ENCODE data around the gene CAVIN2.

CAVIN2 gene

GRCh38 chr2:191839918-191840804, 6.7 kb downstream of the CAVIN2 start:
- DNase-seq (ENCODE audit: low read depth) = no peak

GRCh38 chr2:191838526-191838925, 8.4 kb downstream of the CAVIN2 start:
- no peak for DNase-seq (ENCODE audit: low read depth)

- peak; percentile 93 for DNase-seq (ENCODE audit: low read depth)
Observed at GRCh38 chr2:191836853-191837769, 9.8 kb downstream of the CAVIN2 start.

GRCh38 chr2:191836471-191836852, 10.4 kb downstream of the CAVIN2 start:
- DNase-seq (ENCODE audit: low read depth) = no peak

GRCh38 chr2:191835539-191836350, 11.1 kb downstream of the CAVIN2 start:
- peak; percentile 83 for DNase-seq (ENCODE audit: low read depth)

- DNase-seq (ENCODE audit: low read depth) = no peak
Observed at GRCh38 chr2:191835100-191835499, 11.8 kb downstream of the CAVIN2 start.

- no peak for DNase-seq (ENCODE audit: low read depth)
Observed at GRCh38 chr2:191833356-191833755, 13.5 kb downstream of the CAVIN2 start.

GRCh38 chr2:191832668-191833067, 14.2 kb downstream of the CAVIN2 start:
- DNase-seq (ENCODE audit: low read depth) = no peak

GRCh38 chr2:191831410-191831994, 15.4 kb downstream of the CAVIN2 start:
- no peak for DNase-seq (ENCODE audit: low read depth)

- DNase-seq (ENCODE audit: low read depth) = no peak
Observed at GRCh38 chr2:191824398-191824797, 22.5 kb downstream of the CAVIN2 start.

GRCh38 chr2:191821078-191821477, 25.8 kb downstream of the CAVIN2 start:
- DNase-seq (ENCODE audit: low read depth) = no peak

GRCh38 chr2:191818725-191819350, 28.1 kb downstream of the CAVIN2 start:
- no peak for DNase-seq (ENCODE audit: low read depth)

- DNase-seq (ENCODE audit: low read depth) = no peak
Observed at GRCh38 chr2:191818133-191818532, 28.8 kb downstream of the CAVIN2 start.

- DNase-seq (ENCODE audit: low read depth) = no peak
Observed at GRCh38 chr2:191815010-191815409, 31.9 kb downstream of the CAVIN2 start.

GRCh38 chr2:191813943-191814342, 32.9 kb downstream of the CAVIN2 start:
- no peak for DNase-seq (ENCODE audit: low read depth)

GRCh38 chr2:191811807-191812602, 34.9 kb downstream of the CAVIN2 start:
- peak; percentile 31 for DNase-seq (ENCODE audit: low read depth)

- DNase-seq (ENCODE audit: low read depth) = no peak
Observed at GRCh38 chr2:191806396-191806795, 40.5 kb downstream of the CAVIN2 start.

- no peak for DNase-seq (ENCODE audit: low read depth)
Observed at GRCh38 chr2:191804766-191805165, 42.1 kb downstream of the CAVIN2 start.

GRCh38 chr2:191803007-191803406, 43.9 kb downstream of the CAVIN2 start:
- DNase-seq (ENCODE audit: low read depth) = no peak

GRCh38 chr2:191802180-191802579, 44.7 kb downstream of the CAVIN2 start:
- DNase-seq (ENCODE audit: low read depth) = no peak
